NOMO-1 treated with DMSO at 0.1 percent for 48 hours (cell line): ENCODE measurements around the gene LRRC45.

Source experiments
- DNase-seq: peaks from one replicate; lab custom pipeline; 2025; ENCODE audit not compliant: unreplicated experiment; lab: John Stamatoyannopoulos, UW

Gene LRRC45

GRCh38 chr17:82061047-82061925, 38.2 kb downstream of the LRRC45 start:
- DNase-seq = no peak

GRCh38 chr17:82062076-82062983, 39.2 kb downstream of the LRRC45 start:
- no peak for DNase-seq

- DNase-seq = no peak
These were observed 39.9 kb downstream of the LRRC45 start for GRCh38 chr17:82062984-82063368.

GRCh38 chr17:82063424-82064415, 40.6 kb downstream of the LRRC45 start:
- no peak for DNase-seq

GRCh38 chr17:82064433-82065192, 41.5 kb downstream of the LRRC45 start:
- DNase-seq = no peak

- DNase-seq = no peak
These were observed 42.1 kb downstream of the LRRC45 start for GRCh38 chr17:82065193-82065637.

- peak; percentile 10 for DNase-seq
These were observed 42.7 kb downstream of the LRRC45 start, which contains the start of gene DUS1L for GRCh38 chr17:82065638-82066303. TSS of gene DUS1L (minus strand) at chr17:82065804. CDS start at chr17:82065059, 745 bp downstream.

GRCh38 chr17:82070611-82071010, 47.5 kb downstream of the LRRC45 start:
- DNase-seq = no peak

GRCh38 chr17:82072827-82073226, 49.7 kb downstream of the LRRC45 start:
- DNase-seq = no peak

- DNase-seq = no peak
These were observed 50.3 kb downstream of the LRRC45 start for GRCh38 chr17:82073446-82073845.

- DNase-seq = no peak
These were observed 53.1 kb downstream of the LRRC45 start for GRCh38 chr17:82076018-82076784.

GRCh38 chr17:82076785-82077591, 53.9 kb downstream of the LRRC45 start:
- DNase-seq = no peak

- DNase-seq = no peak
These were observed 54.7 kb downstream of the LRRC45 start for GRCh38 chr17:82077617-82078358.

- DNase-seq = no peak
These were observed 55.3 kb downstream of the LRRC45 start for GRCh38 chr17:82078433-82078832.

GRCh38 chr17:82079001-82079677, 56.0 kb downstream of the LRRC45 start:
- no peak for DNase-seq

- DNase-seq = no peak
These were observed 57.1 kb downstream of the LRRC45 start for GRCh38 chr17:82080048-82080788.
